Measurements from ENCODE around the gene SLC7A1.

- TF ChIP-seq CTCF (IDR thresholded peaks at IDR 0.05) = no peak
- TF ChIP-seq POLR2A (IDR thresholded peaks at IDR 0.05) = no peak
These were observed 26.4 kb upstream of the SLC7A1 start for GRCh38 chr13:29621841-29622240.
